ENCODE data around the gene SLC22A2.
"Not testable (repeated sequence)": the region's sequence is repeated elsewhere in the genome, so short reads cannot be mapped to it uniquely, and the experiment has no call there.

The SLC22A2 gene

DNA sequence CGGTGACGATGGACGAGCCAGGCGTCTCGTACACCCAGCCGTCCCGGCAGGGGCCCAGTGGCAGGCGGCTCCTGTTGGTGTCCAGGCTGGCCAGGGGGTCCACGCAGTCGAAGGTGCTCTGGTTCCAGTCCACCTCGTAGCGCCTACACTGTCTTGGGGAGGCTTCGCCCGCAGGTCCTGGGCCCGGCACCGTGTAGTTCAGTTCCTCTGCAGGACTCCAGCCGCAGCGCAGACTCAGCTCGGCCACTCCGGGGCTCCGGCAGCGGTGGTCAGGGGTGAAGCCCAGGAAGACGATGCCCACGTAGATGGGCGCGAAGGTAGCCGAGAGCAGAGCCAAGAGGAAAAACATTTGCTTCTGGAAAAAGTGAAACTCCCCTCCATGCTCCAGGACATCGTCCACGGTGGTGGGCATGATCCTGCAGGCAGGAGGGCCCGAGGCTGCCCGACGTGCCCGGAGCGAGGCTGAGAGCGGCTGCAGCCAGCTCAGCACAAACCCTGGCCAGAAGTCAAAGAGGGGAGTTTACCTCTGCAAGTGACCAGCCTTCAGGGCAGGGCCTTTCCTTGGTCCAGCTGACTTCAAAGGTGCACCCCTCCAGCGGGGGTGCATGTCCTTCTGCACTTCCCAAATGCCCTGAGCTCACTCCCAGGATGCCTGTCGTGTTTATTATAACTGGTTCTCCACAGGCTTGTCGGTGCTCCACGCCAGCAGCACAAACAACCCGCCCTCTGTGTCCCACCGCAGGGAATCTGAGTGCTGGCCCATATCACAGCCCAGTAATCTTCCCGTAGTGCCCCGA, at the start of gene SLC22A2:
TSS of gene SLC22A2 (minus strand) at position 476 of the 797 bp plus-strand sequence. CDS start at position 412, 64 bp downstream.
- no peak for DNase-seq

GRCh38 chr6:160305926-160306713, 47.5 kb upstream of the SLC22A2 start:
- DNase-seq = no peak

DNA sequence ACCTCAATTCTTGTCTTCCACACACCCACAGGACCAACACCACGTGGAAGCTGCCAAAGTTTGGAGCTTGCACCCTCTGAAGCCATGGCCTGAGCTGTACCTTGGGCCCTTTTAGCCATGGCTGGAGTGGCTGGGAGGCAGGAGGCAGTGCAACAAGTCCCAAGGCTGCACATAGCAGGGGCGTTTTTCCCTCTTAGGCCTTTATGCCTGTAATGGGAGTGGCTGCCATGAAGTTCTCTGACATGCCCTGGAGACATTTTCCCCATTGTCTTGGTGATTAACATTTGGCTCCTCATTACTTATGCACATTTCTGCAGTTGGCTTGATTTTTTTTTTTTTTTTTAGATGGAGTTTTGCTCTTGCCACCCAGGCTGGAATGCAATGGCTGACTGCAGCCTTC, 45.2 kb upstream of the SLC22A2 start:
- DNase-seq = no peak

- not testable (repeated sequence) for DNase-seq
Observed at GRCh38 chr6:160302431-160303082, 43.9 kb upstream of the SLC22A2 start.

GRCh38 chr6:160301339-160301738, 42.7 kb upstream of the SLC22A2 start:
- DNase-seq = no peak

DNA sequence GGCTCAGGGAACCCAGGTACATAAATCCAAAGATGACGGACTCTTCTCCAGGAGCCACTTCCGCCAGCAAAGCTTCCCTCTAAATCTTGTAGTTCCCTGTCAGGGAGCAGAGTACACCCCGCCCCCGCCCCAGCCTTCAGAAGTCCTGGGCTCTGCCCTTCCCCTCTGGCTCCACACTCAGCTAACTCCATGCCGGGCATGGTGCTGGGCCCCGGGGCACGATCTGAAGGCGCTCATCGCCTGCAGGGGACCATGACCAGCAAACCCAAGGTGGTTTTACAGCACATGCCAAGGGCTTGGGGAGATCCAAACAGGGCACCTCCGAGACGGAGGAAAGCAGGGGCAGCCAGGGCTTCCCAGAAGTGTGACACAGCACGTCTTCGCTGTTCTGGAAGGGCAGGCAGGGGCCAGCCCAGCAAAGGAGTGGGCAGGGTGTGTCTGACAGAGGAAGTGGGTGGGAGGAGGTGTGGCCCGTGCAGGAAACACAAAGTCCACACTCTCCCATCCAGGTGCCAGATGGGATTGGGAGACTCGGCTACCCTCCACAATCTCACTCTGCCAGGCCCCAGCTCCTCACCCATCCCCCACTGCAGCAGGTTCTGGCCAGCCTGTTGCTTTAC, 41.6 kb upstream of the SLC22A2 start:
- DNase-seq = no peak

- no peak for DNase-seq
Observed at GRCh38 chr6:160299559-160299958, 40.9 kb upstream of the SLC22A2 start.

- DNase-seq = no peak
Observed at GRCh38 chr6:160298121-160298520, 39.5 kb upstream of the SLC22A2 start.

DNA sequence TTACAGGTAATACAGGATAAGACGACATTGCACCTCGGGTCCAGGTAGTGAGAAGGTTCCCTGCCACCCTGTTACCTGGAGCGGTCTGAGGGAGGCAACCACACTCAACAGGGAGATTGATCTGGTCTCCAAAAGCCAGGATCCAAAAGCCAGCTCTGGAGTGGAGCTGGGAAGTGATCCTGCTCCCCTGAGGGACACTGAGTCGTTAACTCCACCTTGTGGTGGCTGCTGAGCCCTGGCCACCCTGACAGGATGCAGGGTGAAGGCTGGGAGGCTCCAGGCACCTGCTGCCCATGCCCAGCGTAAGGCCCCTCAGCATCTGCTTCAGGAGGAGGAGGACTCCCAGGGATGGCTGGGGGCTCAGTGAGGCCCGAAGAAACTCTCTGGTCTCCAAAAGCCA, 38.7 kb upstream of the SLC22A2 start:
- no peak for DNase-seq

- DNase-seq = no peak
Observed at GRCh38 chr6:160293844-160294243, 35.2 kb upstream of the SLC22A2 start.

- no peak for DNase-seq
Observed at GRCh38 chr6:160285541-160286105, 27.0 kb upstream of the SLC22A2 start.

- no peak for DNase-seq
Observed at GRCh38 chr6:160284575-160284974, 26.0 kb upstream of the SLC22A2 start.

GRCh38 chr6:160282444-160282843, 23.8 kb upstream of the SLC22A2 start:
- no peak for DNase-seq

DNA sequence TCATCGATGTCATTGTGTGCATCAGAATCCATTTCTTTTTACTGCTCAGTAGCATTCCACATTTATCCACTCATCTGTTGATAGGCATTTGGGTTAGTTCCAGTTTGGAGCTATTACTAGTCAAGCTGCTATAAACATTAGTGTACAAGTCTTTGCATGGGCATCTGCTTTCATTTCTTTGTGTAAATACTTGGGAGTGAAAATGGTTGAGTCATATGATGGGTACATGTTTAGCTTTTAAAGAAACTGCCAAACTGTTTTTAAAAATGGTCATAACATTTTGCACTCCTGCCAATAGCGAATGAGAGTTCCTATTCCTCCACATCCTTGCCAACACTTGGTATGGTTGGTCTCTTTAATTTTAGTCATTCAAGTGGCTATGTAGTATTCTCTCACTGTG, 21.2 kb upstream of the SLC22A2 start:
- no peak for DNase-seq

DNA sequence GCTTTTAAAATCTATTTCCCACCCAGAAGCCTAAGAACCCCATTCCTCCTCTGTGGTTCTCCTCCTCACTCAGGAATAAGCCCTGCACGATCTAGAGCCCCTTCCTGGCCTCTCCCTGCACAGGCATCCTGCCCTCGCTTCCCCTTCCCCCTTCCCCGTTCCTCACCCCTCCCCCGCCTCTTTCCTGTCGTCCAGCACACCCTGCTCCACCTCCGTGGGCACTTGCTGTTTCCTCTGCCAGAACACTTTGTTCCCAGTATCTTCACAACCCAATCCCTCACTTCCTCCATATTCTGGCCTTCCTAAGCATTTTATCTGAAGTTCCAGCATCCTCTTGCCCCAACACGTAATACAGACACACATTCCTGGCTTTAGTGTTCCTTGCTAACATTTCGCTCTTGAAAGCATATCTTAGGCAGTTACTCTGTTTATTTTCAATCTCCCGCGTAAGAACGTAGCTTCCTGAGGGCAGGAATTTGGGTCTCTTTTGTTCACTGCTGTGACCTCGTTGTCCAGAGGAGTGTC, 20.2 kb upstream of the SLC22A2 start:
- DNase-seq = no peak

GRCh38 chr6:160278311-160278710, 19.7 kb upstream of the SLC22A2 start:
- no peak for DNase-seq

DNA sequence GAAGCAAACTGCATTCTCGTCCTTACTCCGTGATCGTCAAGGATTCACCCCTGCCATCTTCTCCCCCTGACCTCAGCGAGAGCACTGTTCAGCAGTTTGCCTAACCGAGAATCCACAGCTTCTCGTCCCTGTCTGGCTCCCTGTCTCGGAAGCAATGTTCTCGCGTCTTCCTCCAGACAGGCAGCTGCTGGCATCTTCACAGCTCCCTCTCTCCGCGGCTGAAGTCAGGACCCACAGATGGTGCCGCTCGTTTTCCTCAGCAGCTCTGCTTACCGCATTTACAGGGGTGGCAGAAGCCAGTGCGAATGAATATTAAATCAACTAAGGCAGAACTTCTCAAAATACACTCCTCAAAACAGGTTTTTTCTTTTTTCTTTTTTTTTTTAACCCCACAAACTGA, 18.9 kb upstream of the SLC22A2 start:
- no peak for DNase-seq

GRCh38 chr6:160277144-160277543, 18.5 kb upstream of the SLC22A2 start:
- DNase-seq = no peak

- no peak for DNase-seq
Observed at GRCh38 chr6:160276126-160276525, 17.5 kb upstream of the SLC22A2 start.

DNA sequence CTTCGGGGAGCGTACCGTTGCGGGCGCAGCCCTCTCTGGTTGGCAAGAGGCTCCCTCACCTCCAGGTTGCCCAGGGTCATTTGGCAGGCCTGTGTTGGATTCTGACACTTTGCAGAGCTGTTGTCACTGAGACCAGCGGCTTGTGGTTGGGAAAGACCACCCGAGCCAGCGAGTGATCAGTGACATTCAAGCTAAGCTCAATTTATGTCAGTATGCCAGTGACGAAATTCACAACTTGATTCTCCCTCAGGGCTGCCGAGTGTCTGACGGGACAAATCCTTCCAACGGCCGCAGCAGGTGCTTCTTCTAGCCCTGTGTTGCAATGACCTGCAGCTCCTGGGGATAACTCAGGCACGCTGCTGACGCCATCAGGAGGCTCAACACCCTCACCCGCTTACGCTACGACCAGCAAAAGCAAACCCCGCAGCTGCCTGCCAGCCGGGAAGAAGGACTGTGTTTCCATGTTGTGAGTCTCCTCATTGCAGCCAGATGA, 16.9 kb upstream of the SLC22A2 start:
- no peak for DNase-seq

GRCh38 chr6:160274871-160275510, 16.4 kb upstream of the SLC22A2 start:
- no peak for DNase-seq

DNA sequence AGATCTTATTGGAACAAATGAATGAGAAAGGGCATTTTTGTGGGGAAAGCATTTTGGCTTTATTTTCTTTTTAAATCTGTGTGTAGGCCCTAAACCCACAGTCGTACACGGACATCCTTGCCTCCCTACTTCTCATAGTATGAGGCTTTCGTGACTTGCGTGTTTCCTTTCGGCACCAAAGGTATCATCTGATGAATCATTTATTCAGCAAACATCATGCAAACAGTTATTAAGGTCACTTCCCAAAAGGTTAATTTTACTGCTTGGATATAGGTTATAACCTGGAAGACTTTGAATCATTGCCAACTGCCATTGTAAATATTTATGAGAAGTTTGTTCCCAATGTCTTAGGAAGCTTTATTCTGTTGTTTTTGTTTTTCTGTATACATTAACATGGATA, 15.1 kb upstream of the SLC22A2 start:
- DNase-seq = no peak

Measured in NCI-H1105 treated with DMSO at 0.1 percent for 48 hours (cell line).